Astrocyte of the spinal cord (primary cell): ENCODE measurements around the gene DCX.

Experiments
- DNase-seq: peaks from one replicate; pipeline ENCODE4 v3.0.0; 2011; ENCODE audit warnings: low read depth, low spot score
- H3K4me3 ChIP-seq: 2 replicates; pipeline ENCODE4 v1.5.1; 2011; ENCODE audit warnings: low read depth, mild to moderate bottlenecking, low read length, moderate library complexity
- in situ Hi-C: cut with HindIII; loops from 2 replicates; pipeline ENCODE4 v1.10.0; 2017; ENCODE audit warnings: low sequenced_read_pairs
- TF ChIP-seq, protein P1 (sequence below): IDR thresholded peaks from 2 replicates; pipeline ENCODE4 v1.5.1; 2012; ENCODE audit warnings: low read depth, mild to moderate bottlenecking, low read length, inconsistent platforms

The DCX gene

DNA sequence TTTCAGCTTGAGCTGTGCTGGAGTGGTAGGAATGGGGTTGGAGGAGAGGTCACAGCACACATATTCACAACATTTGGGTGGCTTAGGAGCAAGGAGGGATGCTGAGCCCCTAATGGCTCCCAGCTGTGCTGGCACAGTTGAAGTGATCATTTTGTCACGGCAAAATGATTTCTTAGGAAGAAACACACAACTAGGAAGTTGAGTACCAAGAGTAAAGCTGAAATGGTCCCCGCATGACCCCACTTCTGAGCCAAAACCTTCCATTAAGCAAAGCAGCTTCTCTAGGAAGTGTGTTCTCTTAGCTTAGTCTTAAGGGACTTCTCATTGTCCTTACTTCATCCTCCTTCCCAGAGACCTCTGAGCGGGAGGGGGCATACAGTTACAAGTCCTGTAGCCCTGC lies 154.3 kb downstream of the DCX start:
- in situ Hi-C loops, result no loop called here

DNA sequence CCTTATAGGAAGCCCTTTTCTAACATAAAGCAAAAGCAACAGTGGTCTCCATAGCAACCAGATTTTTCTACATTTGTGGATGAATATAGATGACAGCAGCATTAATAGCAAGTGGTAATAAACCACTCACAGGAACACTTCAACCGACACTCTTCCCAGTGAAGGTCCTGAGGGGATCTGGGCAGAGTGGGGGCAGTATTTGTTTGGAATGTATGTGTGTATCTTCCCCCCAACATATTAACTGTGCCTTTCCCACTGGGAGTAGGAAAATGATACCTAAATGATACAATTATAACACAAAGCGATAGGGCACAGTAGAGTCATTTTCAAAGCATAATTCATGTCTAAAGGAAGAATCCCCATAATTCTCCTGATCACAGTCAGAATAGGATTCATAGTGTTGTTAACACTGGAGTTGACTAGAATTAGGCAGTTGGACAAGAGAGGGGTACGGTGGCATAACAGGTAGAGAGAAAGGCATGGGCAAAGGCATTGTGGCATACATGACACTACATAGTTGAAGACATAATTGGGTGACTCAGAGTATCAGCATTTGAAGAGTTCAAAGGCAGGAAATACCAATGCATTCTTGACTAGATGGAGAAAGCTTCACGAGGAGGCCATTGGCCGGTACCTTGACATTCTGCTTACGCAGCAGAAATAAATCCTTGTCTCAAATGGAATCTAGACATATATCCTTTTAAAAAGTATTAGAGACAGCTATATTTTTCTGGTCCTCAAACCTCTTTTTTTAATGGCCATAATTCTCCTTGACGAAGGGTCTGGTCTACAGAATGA lies 156.9 kb downstream of the DCX start:
- no peak overlapping the region for H3K4me3 ChIP-seq
- TF ChIP-seq, protein P1, sequence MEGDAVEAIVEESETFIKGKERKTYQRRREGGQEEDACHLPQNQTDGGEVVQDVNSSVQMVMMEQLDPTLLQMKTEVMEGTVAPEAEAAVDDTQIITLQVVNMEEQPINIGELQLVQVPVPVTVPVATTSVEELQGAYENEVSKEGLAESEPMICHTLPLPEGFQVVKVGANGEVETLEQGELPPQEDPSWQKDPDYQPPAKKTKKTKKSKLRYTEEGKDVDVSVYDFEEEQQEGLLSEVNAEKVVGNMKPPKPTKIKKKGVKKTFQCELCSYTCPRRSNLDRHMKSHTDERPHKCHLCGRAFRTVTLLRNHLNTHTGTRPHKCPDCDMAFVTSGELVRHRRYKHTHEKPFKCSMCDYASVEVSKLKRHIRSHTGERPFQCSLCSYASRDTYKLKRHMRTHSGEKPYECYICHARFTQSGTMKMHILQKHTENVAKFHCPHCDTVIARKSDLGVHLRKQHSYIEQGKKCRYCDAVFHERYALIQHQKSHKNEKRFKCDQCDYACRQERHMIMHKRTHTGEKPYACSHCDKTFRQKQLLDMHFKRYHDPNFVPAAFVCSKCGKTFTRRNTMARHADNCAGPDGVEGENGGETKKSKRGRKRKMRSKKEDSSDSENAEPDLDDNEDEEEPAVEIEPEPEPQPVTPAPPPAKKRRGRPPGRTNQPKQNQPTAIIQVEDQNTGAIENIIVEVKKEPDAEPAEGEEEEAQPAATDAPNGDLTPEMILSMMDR, result no peak
- in situ Hi-C loops, result no loop called here
- DNase-seq, result no peak

More for the DNA sequence above, 154.3 kb downstream of the DCX start:
- no peak for DNase-seq
- TF ChIP-seq, protein P1, result no peak
- no peak overlapping the region for H3K4me3 ChIP-seq

DNA sequence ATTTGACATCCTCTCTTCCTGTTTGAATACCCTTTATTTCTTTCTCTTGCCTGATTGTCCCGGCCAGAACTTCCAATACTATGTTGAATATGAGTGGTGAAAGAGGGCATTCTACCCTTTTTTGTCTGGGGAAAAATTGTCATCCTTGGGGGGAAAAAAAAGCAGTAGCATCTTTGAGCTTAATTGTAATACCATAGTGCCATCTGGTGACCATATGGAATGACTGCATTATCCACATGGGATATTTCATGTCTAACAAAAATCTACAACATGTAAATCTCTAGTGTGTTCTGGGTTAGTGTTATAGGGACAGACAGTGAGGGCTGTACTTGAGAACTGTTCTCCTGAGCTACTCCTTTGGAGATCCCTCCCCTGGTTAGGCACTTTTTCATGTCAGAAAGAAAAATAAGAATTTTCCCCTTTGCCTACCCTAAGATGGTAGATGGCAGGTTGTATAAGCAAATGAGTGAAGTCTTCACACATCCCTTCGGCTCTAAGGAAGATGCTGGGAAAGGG lies 167.7 kb downstream of the DCX start:
- H3K4me3 ChIP-seq, result no peak overlapping the region
- in situ Hi-C loops, result no loop called here
- DNase-seq, result peak; percentile 14
- TF ChIP-seq, protein P1, result peak; percentile 51
